ENCODE measurements around the gene ADAMTS1.

DNA sequence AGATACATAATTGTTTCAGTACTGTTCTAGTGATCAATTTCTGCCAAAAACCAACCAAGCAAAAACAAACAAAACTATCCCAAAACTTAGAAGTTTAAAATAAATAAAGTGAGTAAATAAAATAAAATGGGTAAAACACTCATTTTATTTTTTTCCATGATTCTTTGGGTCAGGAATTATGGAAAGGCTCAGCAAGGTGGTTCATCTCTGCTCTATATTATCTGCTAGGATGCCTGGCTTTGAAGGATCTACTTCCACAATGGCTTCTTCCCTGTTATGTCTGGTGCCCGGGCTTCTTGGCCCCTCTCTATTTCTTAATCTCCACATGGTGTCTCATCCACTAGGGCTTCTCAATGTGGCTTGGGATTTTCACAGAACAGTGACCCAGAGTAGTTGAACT is 29.1 kb upstream of the ADAMTS1 start:
- TF ChIP-seq, protein P1, sequence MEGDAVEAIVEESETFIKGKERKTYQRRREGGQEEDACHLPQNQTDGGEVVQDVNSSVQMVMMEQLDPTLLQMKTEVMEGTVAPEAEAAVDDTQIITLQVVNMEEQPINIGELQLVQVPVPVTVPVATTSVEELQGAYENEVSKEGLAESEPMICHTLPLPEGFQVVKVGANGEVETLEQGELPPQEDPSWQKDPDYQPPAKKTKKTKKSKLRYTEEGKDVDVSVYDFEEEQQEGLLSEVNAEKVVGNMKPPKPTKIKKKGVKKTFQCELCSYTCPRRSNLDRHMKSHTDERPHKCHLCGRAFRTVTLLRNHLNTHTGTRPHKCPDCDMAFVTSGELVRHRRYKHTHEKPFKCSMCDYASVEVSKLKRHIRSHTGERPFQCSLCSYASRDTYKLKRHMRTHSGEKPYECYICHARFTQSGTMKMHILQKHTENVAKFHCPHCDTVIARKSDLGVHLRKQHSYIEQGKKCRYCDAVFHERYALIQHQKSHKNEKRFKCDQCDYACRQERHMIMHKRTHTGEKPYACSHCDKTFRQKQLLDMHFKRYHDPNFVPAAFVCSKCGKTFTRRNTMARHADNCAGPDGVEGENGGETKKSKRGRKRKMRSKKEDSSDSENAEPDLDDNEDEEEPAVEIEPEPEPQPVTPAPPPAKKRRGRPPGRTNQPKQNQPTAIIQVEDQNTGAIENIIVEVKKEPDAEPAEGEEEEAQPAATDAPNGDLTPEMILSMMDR (IDR thresholded peaks at IDR 0.05 in 4 of 5, conservative IDR thresholded peaks at IDR 0.05 in 1 of 5): no peak
- no peak for TF ChIP-seq POLR2A (IDR thresholded peaks at IDR 0.05)
